ENCODE measurements around the gene CLIP1.
"Not testable (repeated sequence)": the region's sequence is repeated elsewhere in the genome, so short reads cannot be mapped to it uniquely, and the experiment has no call there.

The CLIP1 gene

GRCh38 chr12:122421821-122422729 is at the start of gene CLIP1:
Gene CLIP1, minus strand, starts transcription at chr12:122422669. Its CDS starts 42,217 bp downstream, at chr12:122380452.
- DNase-seq (ENCODE audit: low read depth, low spot score), result peak; percentile 14

- DNase-seq (ENCODE audit: low read depth, low spot score), result no peak
Measured at GRCh38 chr12:122471324-122472226, 49.1 kb upstream of the CLIP1 start.

- DNase-seq (ENCODE audit: low read depth, low spot score), result not testable (repeated sequence)
Measured at GRCh38 chr12:122470576-122470975, 48.1 kb upstream of the CLIP1 start.

- not testable (repeated sequence) for DNase-seq (ENCODE audit: low read depth, low spot score)
Measured at GRCh38 chr12:122469856-122470255, 47.4 kb upstream of the CLIP1 start.

- no peak for DNase-seq (ENCODE audit: low read depth, low spot score)
Measured at GRCh38 chr12:122467983-122468382, 45.5 kb upstream of the CLIP1 start.

GRCh38 chr12:122464317-122465042 is 42.0 kb upstream of the CLIP1 start:
- DNase-seq (ENCODE audit: low read depth, low spot score), result not testable (repeated sequence)

- DNase-seq (ENCODE audit: low read depth, low spot score), result no peak
Measured at GRCh38 chr12:122460641-122461040, 38.2 kb upstream of the CLIP1 start.

GRCh38 chr12:122460061-122460460 is 37.6 kb upstream of the CLIP1 start:
- no peak for DNase-seq (ENCODE audit: low read depth, low spot score)

- DNase-seq (ENCODE audit: low read depth, low spot score), result no peak
Measured at GRCh38 chr12:122459211-122459610, 36.7 kb upstream of the CLIP1 start.

- no peak for DNase-seq (ENCODE audit: low read depth, low spot score)
Measured at GRCh38 chr12:122458105-122459035, 35.9 kb upstream of the CLIP1 start.

- no peak for DNase-seq (ENCODE audit: low read depth, low spot score)
Measured at GRCh38 chr12:122457627-122458026, 35.2 kb upstream of the CLIP1 start.

GRCh38 chr12:122454739-122455138 is 32.3 kb upstream of the CLIP1 start:
- DNase-seq (ENCODE audit: low read depth, low spot score), result no peak

GRCh38 chr12:122454250-122454721 is 31.8 kb upstream of the CLIP1 start:
- no peak for DNase-seq (ENCODE audit: low read depth, low spot score)

- DNase-seq (ENCODE audit: low read depth, low spot score), result no peak
Measured at GRCh38 chr12:122452701-122453285, 30.3 kb upstream of the CLIP1 start.

- no peak for DNase-seq (ENCODE audit: low read depth, low spot score)
Measured at GRCh38 chr12:122449317-122449716, 26.8 kb upstream of the CLIP1 start.

- not testable (repeated sequence) for DNase-seq (ENCODE audit: low read depth, low spot score)
Measured at GRCh38 chr12:122447825-122448224, 25.4 kb upstream of the CLIP1 start.

GRCh38 chr12:122446390-122446789 is 23.9 kb upstream of the CLIP1 start:
- not testable (repeated sequence) for DNase-seq (ENCODE audit: low read depth, low spot score)

- DNase-seq (ENCODE audit: low read depth, low spot score), result not testable (repeated sequence)
Measured at GRCh38 chr12:122444071-122444470, 21.6 kb upstream of the CLIP1 start.

GRCh38 chr12:122438822-122439221 is 16.4 kb upstream of the CLIP1 start:
- not testable (repeated sequence) for DNase-seq (ENCODE audit: low read depth, low spot score)

- DNase-seq (ENCODE audit: low read depth, low spot score), result no peak
Measured at GRCh38 chr12:122437656-122438121, 15.2 kb upstream of the CLIP1 start.

Measured in activated naive CD8-positive, alpha-beta T cell treated with anti-CD3 and anti-CD28 coated beads, Interleukin-2, amount 50 U/mL, for 16 hours (primary cell).